Endodermal cell (in vitro differentiated cells): ENCODE measurements around the gene MGP. TPM values are rescaled to one million over a fixed set of nuclear protein-coding genes. Genes with fewer than 3 reads are reported as not detected.
A peak's percentile ranks its signal among the peaks of the same experiment; 100 is the strongest.

Experiments used
- DNase-seq: peaks from one replicate; pipeline ENCODE4 v3.0.0-alpha.2; 2017
- H3K27ac ChIP-seq: 2 replicates; pipeline ENCODE4 v1.5.1; 2013; ENCODE audit warnings: mild to moderate bottlenecking, low read depth, low read length, moderate library complexity
- H3K27me3 ChIP-seq: 2 replicates; pipeline ENCODE4 v1.6.1; 2013; ENCODE audit warnings: mild to moderate bottlenecking, low read length, moderate library complexity; ENCODE audit not compliant: insufficient read depth, control insufficient read depth, poor library complexity, severe bottlenecking
- H3K36me3 ChIP-seq: 2 replicates; pipeline ENCODE4 v1.7.0; 2013; ENCODE audit warnings: mild to moderate bottlenecking, low read length, moderate library complexity; ENCODE audit not compliant: control insufficient read depth, insufficient read depth
- H3K4me1 ChIP-seq: one replicate; pipeline ENCODE4 v1.7.0; 2013; ENCODE audit warnings: low read length; ENCODE audit not compliant: control insufficient read depth, insufficient read depth
- H3K4me3 ChIP-seq: 2 replicates; pipeline ENCODE4 v1.5.1; 2013; ENCODE audit warnings: mild to moderate bottlenecking, low read length, moderate library complexity
- H3K9ac ChIP-seq: 2 replicates; pipeline ENCODE4 v1.6.1; 2013; ENCODE audit warnings: mild to moderate bottlenecking, low read length, moderate library complexity; ENCODE audit not compliant: poor library complexity, severe bottlenecking; ENCODE audit errors: extremely low read depth
- H3K9me3 ChIP-seq: 2 replicates; pipeline ENCODE4 v1.6.1; 2013; ENCODE audit warnings: mild to moderate bottlenecking, low read length, moderate library complexity; ENCODE audit not compliant: control insufficient read depth
- H3K27ac Mint-ChIP-seq: 2 replicates; pipeline ENCODE4 v1.8.0; 2020; ENCODE audit warnings: mixed read lengths
- H3K27me3 Mint-ChIP-seq: 2 replicates; pipeline ENCODE4 v1.8.0; 2021; ENCODE audit warnings: mild to moderate bottlenecking, mixed read lengths; ENCODE audit not compliant: insufficient read depth
- H3K36me3 Mint-ChIP-seq: 2 replicates; pipeline ENCODE4 v1.8.0; 2020; ENCODE audit warnings: low read depth, mixed read lengths
- H3K4me1 Mint-ChIP-seq: 2 replicates; pipeline ENCODE4 v1.8.0; 2020; ENCODE audit warnings: mixed read lengths
- H3K4me3 Mint-ChIP-seq: 2 replicates; pipeline ENCODE4 v1.8.0; 2020; ENCODE audit warnings: mild to moderate bottlenecking, moderate library complexity, mixed read lengths
- H3K9me3 Mint-ChIP-seq: 2 replicates; pipeline ENCODE4 v1.8.0; 2020; ENCODE audit warnings: mild to moderate bottlenecking, mixed read lengths
- CTCF ChIP-seq: fragments of 200-600 bp; sonication (generic); conservative IDR thresholded peaks from 2 replicates; pipeline ENCODE4 v1.5.0; 2021; ENCODE audit warnings: antibody characterized with exemption, mild to moderate bottlenecking
- WGBS, 2 experiments: methylation state at CpG; one replicate each; pipeline versions ENCODE4 v1.1.5 to v1.1.7; 2013; ENCODE audit warnings: missing lambda C conversion rate in 2 of 2, mixed read lengths in 1 of 2; ENCODE audit not compliant: insufficient coverage in 1 of 2, insufficient read length in 1 of 2; 5-methylcytosine and 5-hydroxymethylcytosine counted together
- total RNA-seq, 2 donors: library from RNA; stranded (reverse); fragmentation: NEBNext Ultra II Directional in 1 of 2; extraction: Animal tissue kit (Norgen Biotek cat#: 25700) in 1 of 2; gene quantifications; 2 replicates in 1 of 2; 3 replicates in 1 of 2; pipeline ENCODE4 v1.2.1, GENCODE V29; 2021

The MGP gene
- total RNA-seq, 2 donors from 2014 or later = not detected

DNA sequence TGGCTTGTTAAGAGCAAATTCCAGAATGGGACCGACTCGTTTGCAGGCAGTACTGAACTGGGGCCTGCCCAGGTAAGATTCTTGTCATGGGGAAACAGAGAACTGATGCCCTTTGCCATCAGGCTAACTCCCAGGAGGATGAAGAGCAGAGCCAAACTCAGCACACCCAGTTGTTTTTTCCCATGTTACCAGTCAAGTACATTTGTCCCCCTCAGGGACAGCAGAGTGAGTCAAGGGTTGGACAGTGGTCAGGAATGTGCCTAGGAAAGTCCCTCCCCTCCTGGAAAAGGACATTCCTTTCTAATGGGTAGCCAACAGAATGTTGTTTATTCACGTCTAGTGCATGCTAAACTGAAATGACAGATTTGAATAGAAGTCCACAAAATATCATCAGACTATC is 43.9 kb downstream of the MGP start:
- whole genome bisulfite sequencing, 2 experiments = 84 to 100% methylated on average over 2 to 3 of the region's 3 CpGs
- H3K36me3 Mint-ChIP-seq = no peaks in the 10 kb centered on the region
- no peak overlapping the region for H3K4me3 ChIP-seq
- H3K27me3 ChIP-seq = no peaks in the 10 kb centered on the region
- H3K4me3 Mint-ChIP-seq = no peak overlapping the region
- H3K27ac Mint-ChIP-seq = no peak overlapping the region
- peaks cover 4% of the 10 kb centered on the region for H3K4me1 Mint-ChIP-seq
- no peak overlapping the region for H3K9ac ChIP-seq
- H3K9me3 Mint-ChIP-seq = no peaks in the 10 kb centered on the region
- H3K27me3 Mint-ChIP-seq = no peaks in the 10 kb centered on the region
- no peaks in the 10 kb centered on the region for H3K36me3 ChIP-seq
- no peaks in the 10 kb centered on the region for H3K9me3 ChIP-seq
- H3K27ac ChIP-seq = no peak overlapping the region
- H3K4me1 ChIP-seq = no peaks in the 10 kb centered on the region
- TF ChIP-seq CTCF = no peak
- DNase-seq = peak; percentile 59

DNA sequence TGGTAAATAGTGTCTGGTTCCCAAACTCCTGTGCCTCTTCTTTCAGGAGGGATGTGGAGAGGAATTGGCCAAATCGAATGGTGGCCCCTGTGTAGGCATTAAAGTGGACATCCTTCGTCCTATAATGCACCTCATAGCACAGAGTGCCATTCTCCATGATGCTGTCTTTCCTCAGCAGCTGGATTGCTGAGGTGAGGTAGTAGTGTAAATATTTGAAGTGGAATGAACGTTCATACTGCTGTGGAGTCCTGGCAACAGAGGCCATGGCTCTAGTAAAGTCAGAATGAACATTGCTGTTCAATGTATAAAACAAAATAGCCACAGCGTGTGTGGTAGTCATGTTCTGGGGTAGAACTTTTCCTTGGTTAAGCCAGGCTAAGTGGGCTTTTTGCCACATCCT is 45.0 kb downstream of the MGP start:
- Mint-ChIP-seq H3K27me3 (no peaks in the 10 kb centered on the region), H3K4me3 (no peak overlapping the region), H3K27ac (no peak overlapping the region), H3K4me1 (peaks cover 2% of the 10 kb centered on the region), H3K9me3 (no peaks in the 10 kb centered on the region), H3K36me3 (no peaks in the 10 kb centered on the region)
- Histone ChIP-seq H3K9ac (no peak overlapping the region), H3K27ac (no peak overlapping the region), H3K27me3 (no peaks in the 10 kb centered on the region), H3K4me3 (no peak overlapping the region), H3K4me1 (no peaks in the 10 kb centered on the region), H3K9me3 (no peaks in the 10 kb centered on the region), H3K36me3 (no peaks in the 10 kb centered on the region)
- WGBS, 2 experiments = 67 to 82% methylated on average over 3 to 4 of the region's 4 CpGs
- TF ChIP-seq CTCF = no peak
- DNase-seq = no peak

DNA sequence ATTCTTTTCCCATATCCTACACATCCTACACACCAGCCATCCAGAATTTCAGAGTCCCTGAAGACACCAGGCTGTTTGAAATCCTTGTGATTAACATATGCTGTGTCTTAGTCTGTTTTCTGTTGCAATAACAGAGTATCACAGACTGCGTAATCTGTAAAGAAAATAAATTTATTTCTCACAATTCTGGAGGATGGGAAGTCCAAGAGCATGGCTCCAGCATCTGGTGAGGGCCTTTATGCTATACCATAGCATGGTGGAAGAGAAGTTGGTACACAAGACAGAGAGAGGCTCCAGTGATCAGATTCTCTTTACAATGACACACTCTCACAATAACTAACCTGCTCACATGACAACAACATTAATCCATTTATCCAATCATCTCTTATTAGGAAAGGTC is 46.4 kb downstream of the MGP start:
- Histone ChIP-seq H3K36me3 (no peaks in the 10 kb centered on the region), H3K27ac (no peak overlapping the region), H3K9me3 (no peaks in the 10 kb centered on the region), H3K4me3 (no peak overlapping the region), H3K9ac (no peak overlapping the region), H3K27me3 (no peaks in the 10 kb centered on the region), H3K4me1 (no peaks in the 10 kb centered on the region)
- no peaks in the 10 kb centered on the region for H3K27me3 Mint-ChIP-seq
- no peaks in the 10 kb centered on the region for H3K9me3 Mint-ChIP-seq
- TF ChIP-seq CTCF = no peak
- no peak for DNase-seq
- H3K36me3 Mint-ChIP-seq = no peaks in the 10 kb centered on the region
- no peak overlapping the region for H3K27ac Mint-ChIP-seq
- H3K4me1 Mint-ChIP-seq = peaks cover 2% of the 10 kb centered on the region
- no peak overlapping the region for H3K4me3 Mint-ChIP-seq
- 83 to 90% methylated on average over 1 of the region's 1 CpG for WGBS, 2 experiments
